Coronary artery (tissue), 2 donors: ENCODE measurements around the gene ELAC2.
"Not testable (repeated sequence)": the region's sequence is repeated elsewhere in the genome, so short reads cannot be mapped to it uniquely, and the experiment has no call there.

ENCODE experiments used
- DNase-seq: peaks from one replicate; pipeline ENCODE4 v3.0.0-alpha.2; 2017; ENCODE audit warnings: low spot score
- H3K27ac ChIP-seq, 2 donors: fragments of 200-600 bp; sonication (generic); one replicate each; pipeline ENCODE4 v1.5.1; 2016 to 2019
- H3K4me3 ChIP-seq: fragments of 200-600 bp; sonication (generic); 2 replicates; pipeline ENCODE4 v1.5.1; 2016; ENCODE audit warnings: mild to moderate bottlenecking, moderate library complexity
- CTCF ChIP-seq: fragments of 200-600 bp; sonication (generic); IDR thresholded peaks from one replicate; pipeline ENCODE4 v1.5.1; 2019; ENCODE audit warnings: antibody characterized with exemption

Gene ELAC2

GRCh38 chr17:12983991-12984884 lies 33.6 kb downstream of the ELAC2 start:
- peak; percentile 82 for DNase-seq
- Histone ChIP-seq H3K27ac (peak overlapping the region; percentile 8 to 76), H3K4me3 (peak overlapping the region; percentile 44)
- no peak for TF ChIP-seq CTCF

- no peak overlapping the region for H3K4me3 ChIP-seq
- DNase-seq = no peak
- no peak for TF ChIP-seq CTCF
- H3K27ac ChIP-seq = no peak overlapping the region
Measured at GRCh38 chr17:12982224-12982623, 35.6 kb downstream of the ELAC2 start.

- no peak overlapping the region for H3K27ac ChIP-seq
- no peak overlapping the region for H3K4me3 ChIP-seq
- no peak for DNase-seq
- no peak for TF ChIP-seq CTCF
Measured at GRCh38 chr17:12979826-12980500, 37.9 kb downstream of the ELAC2 start.

- TF ChIP-seq CTCF = no peak
- DNase-seq = no peak
- H3K27ac ChIP-seq = no peak overlapping the region
- no peak overlapping the region for H3K4me3 ChIP-seq
Measured at GRCh38 chr17:12979246-12979645, 38.6 kb downstream of the ELAC2 start.

GRCh38 chr17:12978787-12979186 lies 39.0 kb downstream of the ELAC2 start:
- H3K27ac ChIP-seq, DNase-seq, H3K4me3 ChIP-seq: not testable (repeated sequence)

GRCh38 chr17:12977008-12977751 lies 40.6 kb downstream of the ELAC2 start:
- Histone ChIP-seq H3K27ac (no peak overlapping the region), H3K4me3 (no peak overlapping the region)
- no peak for DNase-seq
- no peak for TF ChIP-seq CTCF

GRCh38 chr17:12974005-12974531 lies 43.8 kb downstream of the ELAC2 start:
- peak overlapping the region; percentile 71 for H3K4me3 ChIP-seq
- H3K27ac ChIP-seq = peak overlapping the region in 1 of 2 donors; percentile 22
- no peak for TF ChIP-seq CTCF
- DNase-seq = no peak
